22Rv1 (cell line): ENCODE results near the gene P4HB.

Experiments used
- H3K27ac ChIP-seq: fragments of 450-650 bp; 2 replicates; pipeline ENCODE4 v1.5.1; 2017
- CTCF ChIP-seq: fragments of 450-650 bp; IDR thresholded peaks from 2 replicates; pipeline ENCODE4 v1.5.1; 2017; ENCODE audit warnings: mild to moderate bottlenecking
- ZFX ChIP-seq: fragments of 450-650 bp; IDR thresholded peaks from 2 replicates; pipeline ENCODE4 v1.6.1; 2017; ENCODE audit warnings: antibody characterized with exemption, borderline replicate concordance

P4HB gene

GRCh38 chr17:81821603-81822311, 38.6 kb downstream of the P4HB start:
- TF ChIP-seq ZFX (no peak), CTCF (peak; percentile 91)
- peak overlapping the region; percentile 79 for H3K27ac ChIP-seq

GRCh38 chr17:81821147-81821546, 39.2 kb downstream of the P4HB start:
- H3K27ac ChIP-seq: peak overlapping the region; percentile 79
- TF ChIP-seq ZFX (no peak), CTCF (no peak)

- TF ChIP-seq CTCF: no peak
- TF ChIP-seq ZFX: no peak
- H3K27ac ChIP-seq: no peak overlapping the region
Observed at GRCh38 chr17:81819708-81820107, 40.6 kb downstream of the P4HB start.

- no peak overlapping the region for H3K27ac ChIP-seq
- TF ChIP-seq CTCF: no peak
- TF ChIP-seq ZFX: no peak
Observed at GRCh38 chr17:81817758-81818147, 42.6 kb downstream of the P4HB start.

- TF ChIP-seq ZFX (no peak), CTCF (no peak)
- no peak overlapping the region for H3K27ac ChIP-seq
Observed at GRCh38 chr17:81815646-81815986, 44.7 kb downstream of the P4HB start.

GRCh38 chr17:81814748-81815645, 45.3 kb downstream of the P4HB start:
- no peak for TF ChIP-seq ZFX
- no peak for TF ChIP-seq CTCF

GRCh38 chr17:81813861-81814683, 46.3 kb downstream of the P4HB start:
- H3K27ac ChIP-seq: no peak overlapping the region
- TF ChIP-seq ZFX: no peak

More at GRCh38 chr17:81814748-81815645, 45.3 kb downstream of the P4HB start:
- H3K27ac ChIP-seq: no peak overlapping the region
